22Rv1 (cell line): Measurements from ENCODE around the gene IFT74.

Experiments
- ZFX ChIP-seq: fragments of 450-650 bp; IDR thresholded peaks from 2 replicates; pipeline ENCODE4 v1.6.1; 2017; ENCODE audit warnings: antibody characterized with exemption, borderline replicate concordance
- TF ChIP-seq, protein P1 (sequence below): fragments of 450-650 bp; IDR thresholded peaks from 2 replicates; pipeline ENCODE4 v1.5.1; 2017; ENCODE audit warnings: mild to moderate bottlenecking

DNA sequence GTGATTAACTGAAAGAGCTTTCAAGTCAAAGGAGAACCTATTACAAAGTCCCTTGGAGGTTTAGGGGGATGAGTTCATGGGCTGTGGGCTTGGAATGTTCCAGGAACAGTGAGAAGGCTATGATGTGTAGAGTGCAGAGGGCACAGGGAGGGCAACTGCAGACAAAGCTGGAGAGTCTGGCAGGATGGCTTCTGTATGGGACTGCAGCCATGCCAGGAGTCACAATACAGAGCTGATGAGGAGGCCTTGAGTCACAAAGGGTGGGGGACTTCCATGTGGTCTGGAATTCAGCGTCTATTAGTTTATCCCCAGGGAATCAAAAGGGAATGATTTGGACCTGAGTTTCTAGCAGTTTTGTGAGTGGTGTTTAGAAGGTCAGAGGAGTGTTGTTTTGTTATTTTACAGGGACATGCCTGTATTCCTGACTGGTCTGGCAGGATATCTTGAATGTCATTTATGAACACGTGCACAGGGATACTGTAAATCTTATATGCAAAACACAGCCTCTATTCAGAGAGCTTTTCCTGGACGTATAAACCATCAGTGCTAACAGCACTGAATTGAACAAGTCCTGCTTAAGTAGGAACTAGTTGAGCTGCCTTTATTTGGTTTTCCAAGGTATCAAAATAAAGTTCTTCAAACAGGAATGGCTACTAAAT lies 138.6 kb downstream of the IFT74 start:
- TF ChIP-seq, protein P1, sequence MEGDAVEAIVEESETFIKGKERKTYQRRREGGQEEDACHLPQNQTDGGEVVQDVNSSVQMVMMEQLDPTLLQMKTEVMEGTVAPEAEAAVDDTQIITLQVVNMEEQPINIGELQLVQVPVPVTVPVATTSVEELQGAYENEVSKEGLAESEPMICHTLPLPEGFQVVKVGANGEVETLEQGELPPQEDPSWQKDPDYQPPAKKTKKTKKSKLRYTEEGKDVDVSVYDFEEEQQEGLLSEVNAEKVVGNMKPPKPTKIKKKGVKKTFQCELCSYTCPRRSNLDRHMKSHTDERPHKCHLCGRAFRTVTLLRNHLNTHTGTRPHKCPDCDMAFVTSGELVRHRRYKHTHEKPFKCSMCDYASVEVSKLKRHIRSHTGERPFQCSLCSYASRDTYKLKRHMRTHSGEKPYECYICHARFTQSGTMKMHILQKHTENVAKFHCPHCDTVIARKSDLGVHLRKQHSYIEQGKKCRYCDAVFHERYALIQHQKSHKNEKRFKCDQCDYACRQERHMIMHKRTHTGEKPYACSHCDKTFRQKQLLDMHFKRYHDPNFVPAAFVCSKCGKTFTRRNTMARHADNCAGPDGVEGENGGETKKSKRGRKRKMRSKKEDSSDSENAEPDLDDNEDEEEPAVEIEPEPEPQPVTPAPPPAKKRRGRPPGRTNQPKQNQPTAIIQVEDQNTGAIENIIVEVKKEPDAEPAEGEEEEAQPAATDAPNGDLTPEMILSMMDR = no peak
- no peak for TF ChIP-seq ZFX
